ENCODE data around the gene ITPA. TPM values are rescaled to one million over a fixed set of nuclear protein-coding genes. Genes with fewer than 3 reads are reported as not detected.
"Not testable (repeated sequence)": the region's sequence is repeated elsewhere in the genome, so short reads cannot be mapped to it uniquely, and the experiment has no call there.

The ITPA gene
- total RNA-seq, 1 donor from 2014 or later, result 32.8 TPM

GRCh38 chr20:3193806-3194616, 15.3 kb upstream of the ITPA start:
- intact Hi-C loops (cut with DNase I), result no loop called here
- ATAC-seq, result no peak
- DNase-seq (ENCODE audit: low spot score), result no peak

DNA sequence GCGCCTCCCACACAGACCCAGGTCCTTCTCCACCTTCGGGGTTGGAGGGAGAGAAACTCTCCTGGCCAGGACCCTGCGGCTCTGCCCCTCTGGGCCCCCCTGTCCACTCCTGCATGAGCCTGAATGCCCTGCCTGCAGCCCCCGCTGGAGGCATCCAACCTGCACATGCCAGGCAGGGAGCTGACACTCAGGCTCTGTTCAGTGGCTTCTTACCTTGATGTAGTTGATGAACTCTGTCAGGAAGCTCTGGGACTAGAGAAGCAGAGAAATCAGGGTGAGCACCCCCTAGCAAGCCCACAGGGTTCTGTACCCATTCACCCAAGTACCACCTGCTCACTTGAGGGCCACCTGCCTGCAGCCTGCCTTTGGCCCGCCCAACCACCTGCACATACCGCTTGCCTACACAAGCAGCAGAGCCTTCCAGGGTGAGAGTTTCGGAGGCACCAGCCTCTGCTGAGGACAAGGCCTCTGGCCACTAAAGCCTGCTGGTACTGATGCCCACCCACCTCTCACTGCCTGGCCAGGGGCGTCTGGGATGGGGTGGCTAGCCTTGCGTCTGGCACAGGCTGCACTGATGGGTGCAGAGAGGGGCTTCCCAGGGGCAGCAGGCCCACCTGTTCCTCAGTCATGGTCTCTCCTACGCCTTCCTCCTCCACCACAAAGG, 14.5 kb upstream of the ITPA start:
- DNase-seq (ENCODE audit: low spot score) (no peak), ATAC-seq (no peak)
- intact Hi-C loops (cut with DNase I), result no loop called here

- ATAC-seq (no peak), DNase-seq (ENCODE audit: low spot score) (no peak)
- intact Hi-C loops (cut with DNase I), result no loop called here
Observed at GRCh38 chr20:3195590-3196237, 13.6 kb upstream of the ITPA start.

DNA sequence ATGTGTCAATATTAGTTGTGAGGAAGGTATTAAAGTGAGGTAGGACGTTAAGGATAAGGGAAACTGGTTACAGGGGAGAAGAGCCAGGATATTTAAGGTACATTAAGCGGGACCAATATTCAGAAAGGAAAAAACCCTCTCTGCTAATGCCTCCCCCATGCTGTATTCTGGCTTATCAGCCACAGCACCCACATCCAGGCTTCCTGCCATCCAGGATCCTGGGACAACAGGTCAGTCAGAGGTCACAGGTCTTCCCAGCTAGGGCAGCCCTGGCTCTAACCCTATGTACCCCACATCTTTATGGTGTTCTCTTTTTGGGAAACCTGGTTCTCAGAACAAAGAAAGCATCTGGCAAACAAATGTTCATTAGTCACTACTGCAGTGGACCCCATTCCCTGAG, 10.1 kb upstream of the ITPA start:
- DNase-seq (ENCODE audit: low spot score) (no peak), ATAC-seq (no peak)
- intact Hi-C loops (cut with DNase I), result no loop called here

- no peak for DNase-seq (ENCODE audit: low spot score)
- ATAC-seq, result no peak
- intact Hi-C loops (cut with DNase I), result no loop called here
Observed at GRCh38 chr20:3199976-3200755, 9.1 kb upstream of the ITPA start.

DNA sequence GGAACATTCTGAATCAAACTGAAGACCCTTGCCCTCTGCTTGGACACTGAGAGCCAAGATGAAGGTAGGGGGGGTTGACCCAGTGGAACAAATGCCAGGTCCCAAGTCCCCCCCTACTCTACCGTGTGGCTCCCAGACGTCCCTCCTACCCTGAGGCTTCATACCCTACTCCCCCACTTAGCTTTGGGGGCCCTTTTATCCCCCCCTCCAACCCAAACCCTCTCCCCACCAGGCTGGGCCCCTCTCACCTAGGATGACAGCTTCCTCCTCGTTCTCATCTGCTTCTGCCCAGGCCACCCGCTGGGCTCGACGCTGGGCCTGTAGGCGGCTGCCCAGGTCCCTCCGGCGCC, 6.4 kb upstream of the ITPA start:
- intact Hi-C loops (cut with DNase I), result no loop called here
- no peak for DNase-seq (ENCODE audit: low spot score)
- ATAC-seq, result no peak

GRCh38 chr20:3203315-3204123, 5.8 kb upstream of the ITPA start:
- intact Hi-C loops (cut with DNase I), result no loop called here
- no peak for DNase-seq (ENCODE audit: low spot score)
- peak; percentile 21 for ATAC-seq

- DNase-seq (ENCODE audit: low spot score) (peak; percentile 94), ATAC-seq (peak; percentile 97)
- intact Hi-C loops (cut with DNase I), result no loop called here
Observed at GRCh38 chr20:3204124-3204794, 5.0 kb upstream of the ITPA start, which contains the start of gene DDRGK1. TSS of gene DDRGK1 (minus strand) at chr20:3204682. CDS start at chr20:3204627, 55 bp downstream.

GRCh38 chr20:3208786-3209256, 477 bp upstream of the ITPA start:
- intact Hi-C loops (cut with DNase I), result no loop called here
- ATAC-seq, result peak; percentile 2
- no peak for DNase-seq (ENCODE audit: low spot score)

GRCh38 chr20:3209946-3210317, 634 bp downstream of the ITPA start:
- ATAC-seq (peak; percentile 51), DNase-seq (ENCODE audit: low spot score) (no peak)

DNA sequence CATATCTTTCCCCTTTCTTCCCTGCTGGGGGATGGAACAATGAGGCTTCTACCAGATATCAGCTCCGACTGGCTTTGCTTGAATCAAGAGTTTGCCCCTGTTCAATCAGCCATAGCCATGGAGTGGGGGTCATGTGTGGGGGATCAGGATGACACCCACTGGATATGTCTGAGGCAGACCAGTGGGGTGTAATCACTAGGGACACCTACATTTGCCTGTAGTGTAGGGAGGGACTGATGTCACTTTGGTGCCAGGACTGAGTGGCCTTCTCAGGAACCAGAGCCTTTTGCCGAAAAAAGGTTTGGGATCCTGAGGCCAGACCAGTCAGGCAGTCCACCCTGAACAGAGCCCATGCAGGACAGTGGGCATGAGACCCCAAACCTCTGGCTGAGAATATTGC, 1.0 kb downstream of the ITPA start:
- DNase-seq (ENCODE audit: low spot score) (no peak), ATAC-seq (no peak)
- intact Hi-C loops (cut with DNase I), result loop anchor here (10.0 kb wide), 1 partner anchor 114 kb away; no protein-coding TSS in a partner anchor

More at GRCh38 chr20:3209946-3210317, 634 bp downstream of the ITPA start:
- intact Hi-C loops (cut with DNase I), result loop anchor here (10.0 kb wide), 1 partner anchor 115 kb away; no protein-coding TSS in a partner anchor

DNA sequence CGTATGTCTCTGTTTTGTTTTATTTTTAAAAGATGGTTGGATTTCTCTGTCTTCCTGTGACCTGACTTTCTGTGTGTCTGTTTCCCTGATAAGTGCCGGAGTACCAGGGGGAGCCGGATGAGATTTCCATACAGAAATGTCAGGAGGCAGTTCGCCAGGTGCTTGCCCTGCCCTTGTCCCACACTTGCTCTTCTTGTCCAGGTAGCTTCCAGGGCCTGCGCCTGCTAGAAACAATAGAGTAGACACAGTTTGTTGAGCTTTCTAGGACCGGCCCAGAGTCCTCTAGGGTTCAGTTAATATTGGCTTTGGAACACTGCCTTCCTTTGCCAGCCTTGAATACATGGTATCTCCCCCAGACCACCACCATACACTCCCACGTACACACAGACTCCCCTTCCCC, 3.9 kb downstream of the ITPA start:
- no peak for ATAC-seq
- intact Hi-C loops (cut with DNase I), result loop anchor here (10.0 kb wide), 1 partner anchor 112 kb away; no protein-coding TSS in a partner anchor
- DNase-seq (ENCODE audit: low spot score), result no peak

GRCh38 chr20:3215359-3215917, 6.1 kb downstream of the ITPA start:
- DNase-seq (ENCODE audit: low spot score); ATAC-seq: not testable (repeated sequence)
- intact Hi-C loops (cut with DNase I), result loop anchor here (10.0 kb wide), 1 partner anchor 109 kb away; no protein-coding TSS in a partner anchor

GRCh38 chr20:3218307-3218988, 9.2 kb downstream of the ITPA start:
- peak; percentile 73 for DNase-seq (ENCODE audit: low spot score)
- intact Hi-C loops (cut with DNase I), result loop anchor here (10.0 kb wide), 1 partner anchor 106 kb away; no protein-coding TSS in a partner anchor
- ATAC-seq, result peak; percentile 76

DNA sequence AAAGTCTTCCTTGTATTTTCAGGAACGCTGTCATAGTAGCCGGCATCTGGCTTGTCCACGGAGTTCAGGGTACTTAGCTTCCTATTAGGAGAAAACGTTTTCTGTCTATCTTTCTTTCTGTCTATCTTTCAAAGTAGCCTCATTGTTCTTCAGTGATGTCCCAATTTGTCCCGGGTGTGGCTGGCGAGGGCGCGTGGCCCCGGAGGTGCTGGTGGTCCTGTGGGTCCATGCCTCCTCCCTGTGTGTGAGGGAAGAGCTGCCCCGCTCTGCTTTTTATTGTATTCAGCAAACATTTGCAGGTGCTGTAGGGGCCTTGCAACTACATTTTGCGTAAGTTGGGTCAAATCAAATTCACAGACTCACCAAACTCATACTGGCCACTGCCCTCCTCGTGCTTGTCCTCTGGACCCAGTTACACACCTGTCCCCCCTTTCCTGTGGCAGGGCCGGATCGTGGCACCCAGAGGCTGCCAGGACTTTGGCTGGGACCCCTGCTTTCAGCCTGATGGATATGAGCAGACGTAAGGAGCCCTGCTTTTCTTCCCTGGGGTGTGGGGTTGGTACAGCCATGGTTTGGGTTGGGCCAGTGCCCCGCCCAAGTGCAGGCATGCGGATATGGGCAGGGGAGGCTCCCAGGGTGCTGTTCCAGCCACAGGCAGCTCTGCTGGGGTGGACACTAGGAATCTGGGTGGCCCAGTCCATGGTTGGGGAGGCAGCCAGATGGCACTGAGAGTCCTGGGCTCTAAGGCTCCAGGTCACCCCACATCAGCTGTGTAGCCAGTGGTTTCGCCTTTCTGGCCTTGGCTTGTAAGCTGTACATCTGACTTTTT, 12.3 kb downstream of the ITPA start:
- intact Hi-C loops (cut with DNase I), result no loop called here
- ATAC-seq (no peak), DNase-seq (ENCODE audit: low spot score) (no peak)
